ENCODE results near the gene CCNL1. TPM values are rescaled to one million over a fixed set of nuclear protein-coding genes. Genes with fewer than 3 reads are reported as not detected.
A peak's percentile ranks its signal among the peaks of the same experiment; 100 is the strongest.

The CCNL1 gene
- total RNA-seq, 2 donors from 2014 or later: 97.4 to 128 TPM

- 88 to 100% methylated on average over 2 of the region's 2 CpGs for whole genome bisulfite sequencing, 2 experiments (ENCODE audit: insufficient coverage in 1 of 2, insufficient read length in 1 of 2)
- TF ChIP-seq, protein P1, sequence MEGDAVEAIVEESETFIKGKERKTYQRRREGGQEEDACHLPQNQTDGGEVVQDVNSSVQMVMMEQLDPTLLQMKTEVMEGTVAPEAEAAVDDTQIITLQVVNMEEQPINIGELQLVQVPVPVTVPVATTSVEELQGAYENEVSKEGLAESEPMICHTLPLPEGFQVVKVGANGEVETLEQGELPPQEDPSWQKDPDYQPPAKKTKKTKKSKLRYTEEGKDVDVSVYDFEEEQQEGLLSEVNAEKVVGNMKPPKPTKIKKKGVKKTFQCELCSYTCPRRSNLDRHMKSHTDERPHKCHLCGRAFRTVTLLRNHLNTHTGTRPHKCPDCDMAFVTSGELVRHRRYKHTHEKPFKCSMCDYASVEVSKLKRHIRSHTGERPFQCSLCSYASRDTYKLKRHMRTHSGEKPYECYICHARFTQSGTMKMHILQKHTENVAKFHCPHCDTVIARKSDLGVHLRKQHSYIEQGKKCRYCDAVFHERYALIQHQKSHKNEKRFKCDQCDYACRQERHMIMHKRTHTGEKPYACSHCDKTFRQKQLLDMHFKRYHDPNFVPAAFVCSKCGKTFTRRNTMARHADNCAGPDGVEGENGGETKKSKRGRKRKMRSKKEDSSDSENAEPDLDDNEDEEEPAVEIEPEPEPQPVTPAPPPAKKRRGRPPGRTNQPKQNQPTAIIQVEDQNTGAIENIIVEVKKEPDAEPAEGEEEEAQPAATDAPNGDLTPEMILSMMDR (conservative IDR thresholded peaks at IDR 0.05): no peak
- Mint-ChIP-seq H3K9me3 (no peaks in the 10 kb centered on the region), H3K27me3 (ENCODE audit: insufficient read depth) (peaks cover under 1% of the 10 kb centered on the region), H3K27ac (no peak overlapping the region), H3K4me1 (peaks cover 29% of the 10 kb centered on the region), H3K36me3 (ENCODE audit: low read depth) (no peaks in the 10 kb centered on the region), H3K4me3 (no peak overlapping the region)
- peaks cover 13% of the 10 kb centered on the region for H3K4me1 ChIP-seq (ENCODE audit: control insufficient read depth, insufficient read depth, low read length)
- H3K4me3 ChIP-seq (ENCODE audit: low read length): no peak overlapping the region
- no peak for DNase-seq
- H3K36me3 ChIP-seq (ENCODE audit: control insufficient read depth, insufficient read depth, low read length): no peaks in the 10 kb centered on the region
- H3K9ac ChIP-seq (ENCODE audit: extremely low read depth, low read length, poor library complexity, severe bottlenecking): no peak overlapping the region
- H3K9me3 ChIP-seq (ENCODE audit: control insufficient read depth, low read length): no peaks in the 10 kb centered on the region
- no peak overlapping the region for H3K27ac ChIP-seq (ENCODE audit: low read depth, low read length)
- no peaks in the 10 kb centered on the region for H3K27me3 ChIP-seq (ENCODE audit: control insufficient read depth, insufficient read depth, low read length, poor library complexity, severe bottlenecking)
Observed at GRCh38 chr3:157101486-157101885, 58.5 kb downstream of the CCNL1 start.

DNA sequence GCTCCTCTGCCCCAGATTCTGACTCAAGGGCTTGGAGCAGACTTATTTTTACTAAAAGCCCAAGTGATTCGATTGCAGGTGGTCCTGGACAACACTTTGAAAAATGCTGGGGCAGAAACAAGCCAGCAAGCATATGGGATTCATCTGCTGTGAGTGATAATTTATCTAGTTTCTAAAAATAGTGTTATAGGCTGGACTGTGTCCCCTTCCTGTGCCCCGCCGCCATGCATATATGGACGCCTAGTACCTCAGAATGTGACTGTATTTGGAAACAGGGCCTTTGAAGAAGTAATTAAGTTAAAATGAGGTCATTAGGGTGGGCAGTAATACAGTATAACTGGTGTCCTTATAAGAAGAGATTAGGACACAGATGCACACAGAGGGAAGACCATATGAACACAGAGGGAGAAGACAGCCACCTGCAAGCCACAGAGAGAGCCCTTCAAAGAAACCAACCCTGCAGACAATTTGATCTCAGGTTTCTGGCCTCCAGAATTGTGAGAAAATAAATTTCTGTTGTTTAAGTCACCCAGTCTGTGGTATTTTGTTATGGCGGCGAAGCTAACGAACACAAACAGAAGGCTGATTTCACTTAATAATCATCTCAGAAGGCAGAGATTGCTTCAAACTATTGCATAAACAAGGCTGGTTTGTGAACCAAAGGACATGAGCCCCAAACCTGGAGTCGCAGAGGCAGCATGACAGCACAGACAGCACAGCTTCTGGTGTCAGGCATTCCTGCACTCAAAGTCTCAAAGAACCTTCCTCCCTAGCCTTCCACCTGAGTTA, 59.1 kb downstream of the CCNL1 start:
- H3K27me3 Mint-ChIP-seq (ENCODE audit: insufficient read depth): peaks cover 2% of the 10 kb centered on the region
- no peak overlapping the region for H3K4me3 Mint-ChIP-seq
- Histone ChIP-seq H3K27me3 (ENCODE audit: control insufficient read depth, insufficient read depth, low read length, poor library complexity, severe bottlenecking) (no peaks in the 10 kb centered on the region), H3K4me1 (ENCODE audit: control insufficient read depth, insufficient read depth, low read length) (peaks cover 13% of the 10 kb centered on the region), H3K4me3 (ENCODE audit: low read length) (no peak overlapping the region), H3K27ac (ENCODE audit: low read depth, low read length) (no peak overlapping the region), H3K9ac (ENCODE audit: extremely low read depth, low read length, poor library complexity, severe bottlenecking) (no peak overlapping the region), H3K9me3 (ENCODE audit: control insufficient read depth, low read length) (no peaks in the 10 kb centered on the region), H3K36me3 (ENCODE audit: control insufficient read depth, insufficient read depth, low read length) (no peaks in the 10 kb centered on the region)
- H3K36me3 Mint-ChIP-seq (ENCODE audit: low read depth): no peaks in the 10 kb centered on the region
- H3K4me1 Mint-ChIP-seq: peaks cover 24% of the 10 kb centered on the region
- H3K9me3 Mint-ChIP-seq: no peaks in the 10 kb centered on the region
- WGBS, 2 experiments (ENCODE audit: insufficient coverage in 1 of 2, insufficient read length in 1 of 2): 90% methylated on average over 7 to 8 of the region's 8 CpGs
- H3K27ac Mint-ChIP-seq: no peak overlapping the region
- TF ChIP-seq, protein P1 (conservative IDR thresholded peaks at IDR 0.05): no peak
- no peak for DNase-seq

DNA sequence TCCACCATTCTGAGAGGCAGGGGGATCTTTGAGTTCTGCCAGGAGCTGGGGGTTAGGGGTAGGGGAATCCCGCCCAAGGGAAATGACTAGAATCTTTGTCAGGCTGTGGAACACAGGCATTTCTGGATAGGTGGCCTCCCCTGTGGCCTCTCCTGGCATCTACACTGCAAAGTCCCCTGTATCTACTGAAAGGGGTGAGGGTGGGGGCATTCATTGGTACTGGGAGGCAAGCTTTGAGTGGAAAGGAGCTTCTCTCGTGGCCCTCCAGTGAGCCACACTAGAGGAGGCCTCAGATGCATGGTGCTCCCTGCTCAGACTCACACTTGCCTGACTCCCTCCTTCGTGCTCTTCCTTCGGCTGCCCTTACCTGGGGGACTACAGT, 59.9 kb downstream of the CCNL1 start:
- H3K9me3 ChIP-seq (ENCODE audit: control insufficient read depth, low read length): no peaks in the 10 kb centered on the region
- WGBS, 2 experiments (ENCODE audit: insufficient coverage in 1 of 2, insufficient read length in 1 of 2): 91% methylated on average over 4 of the region's 4 CpGs; no CpG with 5 or more reads in 1 of the 2 experiments
- H3K27ac ChIP-seq (ENCODE audit: low read depth, low read length): no peak overlapping the region
- DNase-seq: no peak
- peak overlapping the region; percentile 20 for H3K27ac Mint-ChIP-seq
- H3K36me3 ChIP-seq (ENCODE audit: control insufficient read depth, insufficient read depth, low read length): no peaks in the 10 kb centered on the region
- H3K4me3 ChIP-seq (ENCODE audit: low read length): no peak overlapping the region
- TF ChIP-seq, protein P1 (conservative IDR thresholded peaks at IDR 0.05): no peak
- H3K4me1 Mint-ChIP-seq: peaks cover 18% of the 10 kb centered on the region
- peaks cover 2% of the 10 kb centered on the region for H3K27me3 Mint-ChIP-seq (ENCODE audit: insufficient read depth)
- H3K27me3 ChIP-seq (ENCODE audit: control insufficient read depth, insufficient read depth, low read length, poor library complexity, severe bottlenecking): no peaks in the 10 kb centered on the region
- H3K36me3 Mint-ChIP-seq (ENCODE audit: low read depth): no peaks in the 10 kb centered on the region
- H3K4me1 ChIP-seq (ENCODE audit: control insufficient read depth, insufficient read depth, low read length): peaks cover 13% of the 10 kb centered on the region
- H3K4me3 Mint-ChIP-seq: no peak overlapping the region
- H3K9me3 Mint-ChIP-seq: no peaks in the 10 kb centered on the region
- no peak overlapping the region for H3K9ac ChIP-seq (ENCODE audit: extremely low read depth, low read length, poor library complexity, severe bottlenecking)

All from endodermal cell (in vitro differentiated cells).